ENCODE measurements around the gene TMEM164.
"Not testable (repeated sequence)": the region's sequence is repeated elsewhere in the genome, so short reads cannot be mapped to it uniquely, and the experiment has no call there.

Gene TMEM164

DNA sequence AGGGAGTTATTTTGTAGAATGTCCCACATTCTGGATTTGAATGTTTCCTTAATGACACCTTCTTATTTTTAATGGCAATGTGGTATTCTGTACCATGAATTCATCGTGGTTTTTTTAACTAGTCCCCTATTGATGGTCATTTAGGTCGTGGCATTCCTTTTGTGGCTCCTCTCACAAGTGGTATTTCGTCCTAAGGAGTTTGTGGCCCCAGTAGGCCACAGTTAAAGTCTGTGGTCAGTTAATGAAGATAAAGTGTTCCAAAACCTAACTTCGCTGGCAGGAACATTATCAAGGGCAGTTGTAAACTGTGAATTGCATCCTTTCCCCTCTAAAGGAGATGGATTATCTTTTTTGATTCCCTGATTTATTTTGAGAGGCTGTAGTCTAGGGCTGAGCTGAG is 133.2 kb downstream of the TMEM164 start:
- Mint-ChIP-seq H3K27ac (no peak overlapping the region), H3K4me3 (no peak overlapping the region), H3K36me3 (ENCODE audit: low read depth) (peaks cover 8% of the 10 kb centered on the region), H3K9me3 (no peaks in the 10 kb centered on the region), H3K4me1 (peaks cover 17% of the 10 kb centered on the region), H3K27me3 (no peaks in the 10 kb centered on the region)
- ATAC-seq: no peak
- DNase-seq: no peak

- H3K27ac Mint-ChIP-seq: no peak overlapping the region
- DNase-seq (no peak), ATAC-seq (no peak)
- peaks cover 8% of the 10 kb centered on the region for H3K36me3 Mint-ChIP-seq (ENCODE audit: low read depth)
- H3K4me1 Mint-ChIP-seq: peaks cover 5% of the 10 kb centered on the region
- H3K4me3 Mint-ChIP-seq: no peak overlapping the region
- H3K9me3 Mint-ChIP-seq: no peaks in the 10 kb centered on the region
- no peaks in the 10 kb centered on the region for H3K27me3 Mint-ChIP-seq
These were observed 135.6 kb downstream of the TMEM164 start for GRCh38 chrX:110138557-110138956.

DNA sequence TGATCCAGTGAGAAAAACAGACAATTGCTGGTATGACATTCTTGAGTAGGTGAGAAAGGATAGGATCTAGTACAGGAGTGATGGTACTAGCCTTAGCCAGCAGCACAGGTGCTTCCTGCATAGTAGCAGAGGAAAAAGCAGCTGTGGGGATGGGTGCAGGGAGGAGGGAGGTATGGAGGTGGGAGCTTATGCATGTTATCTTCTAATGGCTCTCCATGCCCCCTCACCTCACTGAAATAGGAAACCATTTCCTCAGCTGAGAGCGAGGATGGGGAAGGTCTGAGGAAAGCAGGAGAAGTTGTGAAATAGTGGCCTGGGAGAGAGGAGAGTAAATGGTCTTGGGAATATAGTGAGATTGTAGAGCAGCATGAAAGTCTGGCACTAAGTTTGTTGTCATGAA is 136.3 kb downstream of the TMEM164 start:
- Mint-ChIP-seq H3K27me3 (no peaks in the 10 kb centered on the region), H3K9me3 (no peaks in the 10 kb centered on the region), H3K36me3 (ENCODE audit: low read depth) (peaks cover 3% of the 10 kb centered on the region), H3K4me1 (no peaks in the 10 kb centered on the region), H3K27ac (no peak overlapping the region), H3K4me3 (no peak overlapping the region)
- no peak for DNase-seq
- no peak for ATAC-seq

- Mint-ChIP-seq H3K9me3 (no peaks in the 10 kb centered on the region), H3K4me3 (no peak overlapping the region), H3K4me1 (peaks cover 3% of the 10 kb centered on the region), H3K36me3 (ENCODE audit: low read depth) (peaks cover 3% of the 10 kb centered on the region), H3K27me3 (no peaks in the 10 kb centered on the region), H3K27ac (no peak overlapping the region)
- ATAC-seq (no peak), DNase-seq (no peak)
These were observed 139.2 kb downstream of the TMEM164 start for GRCh38 chrX:110142096-110142495.

DNA sequence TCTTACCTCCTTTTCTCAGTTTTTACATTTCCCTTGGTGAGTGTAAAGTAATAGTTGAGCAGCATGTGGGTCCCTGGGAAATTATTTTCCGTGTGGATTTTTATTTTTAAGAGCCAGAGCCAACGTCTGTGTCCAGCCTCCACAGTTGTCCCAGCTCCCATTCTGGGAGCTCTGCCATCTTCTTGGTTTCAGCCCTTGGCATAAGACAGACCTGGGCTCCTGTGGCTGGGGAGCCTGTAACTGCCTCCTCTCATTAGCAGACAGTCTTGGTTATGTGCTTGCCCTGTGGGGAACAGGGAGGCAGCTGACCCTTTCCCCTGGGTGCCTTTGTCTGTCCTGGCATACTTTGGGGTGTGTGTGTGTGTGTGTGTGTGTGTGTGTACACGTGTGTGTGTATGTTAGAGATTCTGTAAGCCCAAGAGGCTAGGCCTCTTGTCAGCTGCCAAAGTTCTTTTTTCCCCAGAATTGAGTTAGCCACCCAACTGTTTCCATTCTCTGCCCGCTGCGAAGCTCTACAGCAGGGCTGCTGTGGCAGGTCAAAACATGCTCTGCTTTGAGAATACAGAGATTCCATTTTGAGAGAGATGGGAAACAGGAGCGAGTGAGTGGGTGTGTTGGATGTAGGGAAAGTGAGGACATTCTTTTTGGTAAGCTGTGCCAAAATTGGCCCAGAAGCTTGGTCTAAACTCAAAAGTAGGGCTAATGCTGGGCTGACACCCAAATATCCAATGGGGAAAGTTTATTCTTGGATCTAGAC is 140.7 kb downstream of the TMEM164 start:
- Mint-ChIP-seq H3K36me3 (ENCODE audit: low read depth) (peaks cover 3% of the 10 kb centered on the region), H3K4me3 (no peak overlapping the region), H3K9me3 (no peaks in the 10 kb centered on the region), H3K27me3 (no peaks in the 10 kb centered on the region), H3K4me1 (peaks cover 3% of the 10 kb centered on the region), H3K27ac (no peak overlapping the region)
- ATAC-seq (no peak), DNase-seq (no peak)

GRCh38 chrX:110145311-110145710 is 142.4 kb downstream of the TMEM164 start:
- Mint-ChIP-seq H3K27me3 (no peaks in the 10 kb centered on the region), H3K36me3 (ENCODE audit: low read depth) (peaks cover 3% of the 10 kb centered on the region), H3K27ac (no peak overlapping the region), H3K4me1 (peaks cover 3% of the 10 kb centered on the region), H3K4me3 (no peak overlapping the region), H3K9me3 (no peaks in the 10 kb centered on the region)
- DNase-seq (no peak), ATAC-seq (no peak)

DNA sequence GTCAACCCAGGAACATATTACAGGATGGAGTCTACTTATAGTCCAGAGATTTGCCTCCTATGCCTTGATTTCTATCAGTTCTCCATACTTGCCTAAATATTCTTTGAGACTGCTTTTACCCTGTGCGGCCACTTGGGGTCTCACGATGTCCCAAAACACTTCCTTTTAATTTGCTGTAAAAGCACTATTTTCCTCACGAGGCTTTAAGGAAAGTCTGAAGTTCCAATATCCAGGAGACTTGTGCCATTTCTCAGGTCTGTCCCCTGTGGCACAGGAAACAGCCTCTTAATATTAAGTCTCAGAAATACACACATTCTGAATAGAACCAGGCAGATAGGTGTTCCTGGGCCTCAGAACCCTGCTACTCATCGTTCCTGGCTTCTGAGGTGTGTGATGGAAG is 142.9 kb downstream of the TMEM164 start:
- Mint-ChIP-seq H3K9me3 (no peaks in the 10 kb centered on the region), H3K27me3 (no peaks in the 10 kb centered on the region), H3K4me1 (peaks cover 3% of the 10 kb centered on the region), H3K4me3 (no peak overlapping the region), H3K27ac (no peak overlapping the region), H3K36me3 (ENCODE audit: low read depth) (peaks cover 3% of the 10 kb centered on the region)
- DNase-seq (peak; percentile 7), ATAC-seq (no peak)

GRCh38 chrX:110146521-110146920 is 143.6 kb downstream of the TMEM164 start:
- H3K4me3 Mint-ChIP-seq: no peak overlapping the region
- peaks cover 3% of the 10 kb centered on the region for H3K4me1 Mint-ChIP-seq
- no peaks in the 10 kb centered on the region for H3K9me3 Mint-ChIP-seq
- no peaks in the 10 kb centered on the region for H3K27me3 Mint-ChIP-seq
- peak; percentile 46 for ATAC-seq
- no peak overlapping the region for H3K27ac Mint-ChIP-seq
- peak; percentile 15 for DNase-seq
- no peaks in the 10 kb centered on the region for H3K36me3 Mint-ChIP-seq (ENCODE audit: low read depth)

- H3K27ac Mint-ChIP-seq: no peak overlapping the region
- H3K4me3 Mint-ChIP-seq: no peak overlapping the region
- ATAC-seq: no peak
- no peaks in the 10 kb centered on the region for H3K36me3 Mint-ChIP-seq (ENCODE audit: low read depth)
- no peaks in the 10 kb centered on the region for H3K27me3 Mint-ChIP-seq
- H3K4me1 Mint-ChIP-seq: no peaks in the 10 kb centered on the region
- H3K9me3 Mint-ChIP-seq: no peaks in the 10 kb centered on the region
- no peak for DNase-seq
These were observed 150.3 kb downstream of the TMEM164 start for GRCh38 chrX:110153244-110153643.

DNA sequence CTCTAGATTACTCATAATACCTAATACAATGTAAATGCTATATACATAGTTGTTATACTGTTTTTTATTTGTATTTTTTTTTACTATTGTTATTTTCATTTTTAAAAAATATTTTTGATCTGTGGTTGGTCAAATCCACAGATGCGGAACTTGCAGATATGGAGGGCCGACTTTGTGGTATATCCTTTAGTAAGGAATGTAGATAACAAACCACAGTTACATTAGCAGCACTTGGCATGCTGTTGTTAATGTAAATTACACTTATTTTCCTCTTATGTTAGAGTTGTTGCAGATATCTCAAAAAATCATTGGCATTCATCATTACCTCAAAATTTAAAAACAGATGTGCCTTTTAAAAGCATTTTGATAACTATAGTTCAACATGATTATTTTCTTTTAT is 151.0 kb downstream of the TMEM164 start:
- Mint-ChIP-seq H3K4me3 (no peak overlapping the region), H3K4me1 (no peaks in the 10 kb centered on the region), H3K36me3 (ENCODE audit: low read depth) (no peaks in the 10 kb centered on the region), H3K9me3 (no peaks in the 10 kb centered on the region), H3K27ac (no peak overlapping the region), H3K27me3 (no peaks in the 10 kb centered on the region)
- DNase-seq: no peak
- no peak for ATAC-seq

GRCh38 chrX:110154328-110154727 is 151.4 kb downstream of the TMEM164 start:
- not testable (repeated sequence) for H3K27me3 Mint-ChIP-seq; H3K9me3 Mint-ChIP-seq; DNase-seq; H3K4me3 Mint-ChIP-seq; H3K4me1 Mint-ChIP-seq; ATAC-seq; H3K27ac Mint-ChIP-seq; H3K36me3 Mint-ChIP-seq (ENCODE audit: low read depth)

DNA sequence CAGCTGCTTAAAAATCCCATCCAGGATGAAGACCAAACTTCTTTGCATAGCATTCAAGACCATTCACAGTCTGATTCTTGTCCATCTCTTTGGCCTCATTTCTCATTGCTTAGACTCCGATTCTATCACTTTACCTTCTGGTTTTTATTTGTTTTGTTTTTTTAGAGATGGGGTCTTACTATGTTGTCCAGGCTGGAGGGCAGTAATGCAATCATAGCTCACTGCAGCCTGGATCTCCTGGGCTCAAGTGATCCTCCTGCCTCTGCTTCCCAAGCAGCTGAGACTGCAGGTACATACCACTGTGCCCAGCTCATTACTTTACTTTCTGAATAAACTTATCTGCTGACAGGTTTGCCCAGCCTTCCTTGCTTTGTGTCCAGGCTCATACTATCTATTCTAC is 152.8 kb downstream of the TMEM164 start:
- H3K9me3 Mint-ChIP-seq: no peaks in the 10 kb centered on the region
- no peak overlapping the region for H3K4me3 Mint-ChIP-seq
- ATAC-seq (no peak), DNase-seq (no peak)
- H3K27ac Mint-ChIP-seq: no peak overlapping the region
- no peaks in the 10 kb centered on the region for H3K36me3 Mint-ChIP-seq (ENCODE audit: low read depth)
- H3K27me3 Mint-ChIP-seq: no peaks in the 10 kb centered on the region
- peaks cover 12% of the 10 kb centered on the region for H3K4me1 Mint-ChIP-seq

DNA sequence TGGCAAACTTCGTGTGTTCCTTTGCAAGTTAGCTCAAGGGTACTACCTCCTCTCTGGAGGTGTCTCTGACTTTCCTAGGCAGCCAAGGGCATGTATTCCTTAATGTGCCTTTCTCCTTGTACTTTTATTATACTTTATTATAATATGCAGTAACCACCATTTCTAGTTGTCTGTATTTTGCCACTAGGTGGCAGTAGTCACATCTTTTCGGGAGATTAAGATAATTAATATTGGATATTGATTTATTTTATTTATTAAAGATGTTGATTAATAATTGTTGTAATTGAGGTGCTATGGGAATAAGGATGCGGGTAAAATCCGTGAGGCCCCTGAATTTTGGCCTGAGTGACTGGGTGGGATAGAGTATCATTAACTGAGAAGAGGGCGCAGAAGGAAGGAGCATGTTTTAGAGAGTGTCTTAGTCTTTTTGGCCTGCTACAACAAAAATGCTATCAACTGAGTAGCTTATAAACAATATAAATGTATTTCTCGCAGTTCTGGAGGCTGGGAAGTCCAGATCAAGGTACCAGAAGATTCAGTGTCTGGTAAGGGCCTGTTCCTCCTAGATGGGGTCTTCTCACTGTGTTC is 153.3 kb downstream of the TMEM164 start:
- no peak for DNase-seq
- Mint-ChIP-seq H3K36me3 (ENCODE audit: low read depth) (no peaks in the 10 kb centered on the region), H3K27me3 (no peaks in the 10 kb centered on the region), H3K9me3 (no peaks in the 10 kb centered on the region), H3K4me3 (no peak overlapping the region), H3K4me1 (peaks cover 12% of the 10 kb centered on the region), H3K27ac (no peak overlapping the region)
- no peak for ATAC-seq

DNA sequence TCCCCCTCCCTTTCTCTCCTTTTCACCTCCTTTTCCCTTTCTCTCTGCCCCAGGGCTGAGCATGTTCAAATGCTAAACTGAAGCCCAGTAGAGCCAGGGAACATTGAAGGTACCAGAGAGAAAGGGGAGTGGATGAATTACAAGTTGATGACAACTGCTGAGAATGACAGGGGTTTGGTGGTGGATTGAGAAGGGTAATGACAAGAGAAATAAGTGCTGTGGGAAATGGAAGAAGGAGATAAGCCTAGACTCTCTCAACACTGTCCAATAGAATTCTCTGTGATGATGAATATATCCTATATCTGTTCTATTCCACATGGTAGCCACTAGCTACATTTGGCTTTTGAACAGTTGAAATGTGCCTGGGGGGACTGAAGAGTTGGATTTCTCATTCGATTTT is 154.5 kb downstream of the TMEM164 start:
- DNase-seq (no peak), ATAC-seq (no peak)
- Mint-ChIP-seq H3K27ac (no peak overlapping the region), H3K27me3 (no peaks in the 10 kb centered on the region), H3K36me3 (ENCODE audit: low read depth) (no peaks in the 10 kb centered on the region), H3K9me3 (no peaks in the 10 kb centered on the region), H3K4me1 (peaks cover 12% of the 10 kb centered on the region), H3K4me3 (no peak overlapping the region)

DNA sequence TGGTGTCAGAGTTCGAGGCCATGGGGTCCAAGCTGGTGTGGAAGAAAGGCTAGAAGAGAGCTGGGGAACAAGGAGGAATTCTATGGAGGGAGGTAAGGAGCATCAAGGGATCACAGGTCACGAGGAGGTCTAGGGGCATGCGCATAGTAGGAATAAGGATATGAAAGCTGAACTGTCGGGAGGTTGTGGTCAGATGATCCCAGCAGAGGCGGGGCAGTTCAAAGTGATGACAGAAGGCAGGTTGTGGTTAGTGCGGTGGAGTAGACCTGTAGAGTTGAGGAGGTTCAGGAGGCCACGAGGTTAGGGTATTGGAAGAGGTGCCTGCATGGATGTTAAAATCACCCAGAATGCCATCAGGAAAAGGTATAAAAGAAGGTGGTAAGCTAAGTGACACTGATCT is 156.3 kb downstream of the TMEM164 start:
- ATAC-seq (no peak), DNase-seq (no peak)
- H3K9me3 Mint-ChIP-seq: no peaks in the 10 kb centered on the region
- H3K27ac Mint-ChIP-seq: peak overlapping the region; percentile 7
- H3K36me3 Mint-ChIP-seq (ENCODE audit: low read depth): no peaks in the 10 kb centered on the region
- H3K4me1 Mint-ChIP-seq: peaks cover 12% of the 10 kb centered on the region
- H3K27me3 Mint-ChIP-seq: no peaks in the 10 kb centered on the region
- H3K4me3 Mint-ChIP-seq: no peak overlapping the region

All from activated naive CD8-positive, alpha-beta T cell treated with anti-CD3 and anti-CD28 coated beads, Interleukin-2, amount 50 U/mL, for 24 hours (primary cell).